Skin epidermis (tissue), 12 donors: Measurements from ENCODE around the gene DGCR2.
"Not testable (repeated sequence)": the region's sequence is repeated elsewhere in the genome, so short reads cannot be mapped to it uniquely, and the experiment has no call there.

Experiments
- H3K27ac ChIP-seq, 21 experiments: fragments of 200-600 bp; sonication (generic) in 11 of 21; one replicate each; pipeline ENCODE4 v1.5.0; 2020; ENCODE audit warnings: mild to moderate bottlenecking in 3 of 21, inconsistent platforms in 2 of 21, moderate library complexity in 2 of 21
- H3K4me3 ChIP-seq, 7 experiments: fragments of 200-600 bp; sonication (generic) in 2 of 7; one replicate each; pipeline ENCODE4 v1.5.0; 2020; ENCODE audit warnings: inconsistent platforms in 2 of 7, mild to moderate bottlenecking in 2 of 7, moderate library complexity in 1 of 7

DGCR2 gene

DNA sequence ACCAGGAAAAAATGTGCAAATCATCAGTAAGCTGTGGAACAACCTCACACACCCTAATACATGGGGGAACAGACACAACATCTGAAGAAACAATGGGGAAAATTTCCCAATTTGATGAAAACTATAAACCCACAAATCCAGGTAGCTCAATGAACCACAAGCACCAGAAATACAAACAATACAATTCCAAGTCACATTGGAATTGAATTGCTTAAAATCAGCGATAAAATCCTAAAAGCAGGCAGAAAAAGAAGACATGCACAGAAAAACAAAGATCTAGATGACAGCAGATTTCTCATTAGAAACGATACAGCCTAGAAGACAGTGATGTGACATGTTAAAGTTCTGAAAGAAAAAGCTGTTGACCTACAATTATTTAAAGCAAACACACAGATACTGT, 32.0 kb downstream of the DGCR2 start:
- H3K27ac ChIP-seq, result no peak overlapping the region

DNA sequence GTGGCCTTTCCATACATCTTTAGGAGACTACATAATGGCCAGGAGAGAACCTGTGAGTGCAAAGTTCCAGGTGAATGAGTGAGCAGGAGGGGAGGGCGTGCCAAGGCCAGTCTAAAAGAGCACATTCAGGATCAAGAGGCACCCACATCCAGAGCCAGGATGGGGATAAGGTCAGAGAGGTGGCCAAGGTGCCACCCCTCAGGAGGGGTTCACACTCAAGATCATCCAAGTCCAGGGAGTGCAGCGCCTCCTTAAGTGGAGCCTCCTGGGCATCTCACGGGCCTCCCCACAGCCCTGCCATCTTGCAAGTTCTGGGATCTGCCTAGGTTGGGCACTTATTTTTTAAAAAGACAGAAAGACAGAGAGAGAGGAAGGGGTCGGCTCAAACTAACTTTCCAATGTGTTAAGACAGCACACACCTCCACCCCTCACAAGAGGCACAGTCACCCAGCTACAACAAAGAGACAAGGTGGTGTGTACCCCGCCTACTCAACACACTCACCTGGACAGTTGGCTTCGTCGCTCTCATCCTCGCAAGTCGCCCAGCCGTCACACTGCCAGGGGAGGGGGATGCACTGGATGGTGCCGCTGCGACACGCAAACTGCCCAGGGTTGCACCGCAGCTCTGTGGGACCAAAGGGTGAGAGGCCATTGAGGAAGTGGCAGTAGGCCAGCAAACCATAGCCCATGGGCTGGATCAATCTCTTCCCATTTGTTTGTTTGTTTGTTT, 33.2 kb downstream of the DGCR2 start:
- Histone ChIP-seq H3K27ac (no peak overlapping the region), H3K4me3 (no peak overlapping the region)

More for the DNA sequence above, 32.0 kb downstream of the DGCR2 start:
- H3K4me3 ChIP-seq, result no peak overlapping the region

DNA sequence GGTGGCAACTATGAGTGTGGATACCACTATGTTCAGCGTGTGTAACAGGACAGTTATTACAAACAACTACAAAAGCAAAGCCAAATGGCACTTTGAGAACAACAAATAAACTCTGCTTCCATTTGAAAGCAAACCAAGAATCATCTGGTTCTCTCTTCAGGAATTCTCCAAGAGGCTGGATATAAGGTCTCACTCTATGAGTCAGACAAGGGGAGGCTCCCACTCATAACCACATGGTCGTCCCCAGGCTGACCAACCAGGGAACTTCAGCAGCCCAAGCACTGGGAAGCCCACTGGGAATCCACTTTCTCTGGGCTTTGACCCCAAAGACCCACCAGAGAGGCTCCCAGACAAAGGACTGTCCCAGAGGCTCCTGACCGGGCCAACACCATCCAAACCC, 35.3 kb downstream of the DGCR2 start:
- H3K27ac ChIP-seq, result peak overlapping the region in 3 of 21 experiments; percentile 1 to 50 (median 24)
- H3K4me3 ChIP-seq, result no peak overlapping the region

DNA sequence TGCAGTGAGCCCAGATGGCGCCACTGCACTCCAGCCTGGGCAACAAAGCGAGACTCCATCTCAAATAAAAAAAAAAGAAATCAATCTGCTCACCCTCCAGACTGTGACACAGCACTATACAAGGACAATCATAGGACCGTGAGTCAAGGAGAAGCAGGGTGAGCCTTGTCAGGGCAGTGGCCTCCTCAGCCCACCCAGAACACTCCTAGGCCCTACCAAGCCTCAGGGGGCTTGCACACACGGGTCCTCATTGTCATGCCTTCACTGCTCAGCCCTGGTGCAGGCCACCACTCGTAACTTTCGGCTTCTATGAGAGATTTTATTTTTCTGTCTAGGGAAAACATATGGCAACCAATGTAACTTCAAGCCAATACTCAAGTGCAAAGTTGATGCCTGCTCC, 35.8 kb downstream of the DGCR2 start:
- no peak overlapping the region for H3K4me3 ChIP-seq
- peak overlapping the region in 7 of 21 experiments; percentile 1 to 50 (median 24) for H3K27ac ChIP-seq

DNA sequence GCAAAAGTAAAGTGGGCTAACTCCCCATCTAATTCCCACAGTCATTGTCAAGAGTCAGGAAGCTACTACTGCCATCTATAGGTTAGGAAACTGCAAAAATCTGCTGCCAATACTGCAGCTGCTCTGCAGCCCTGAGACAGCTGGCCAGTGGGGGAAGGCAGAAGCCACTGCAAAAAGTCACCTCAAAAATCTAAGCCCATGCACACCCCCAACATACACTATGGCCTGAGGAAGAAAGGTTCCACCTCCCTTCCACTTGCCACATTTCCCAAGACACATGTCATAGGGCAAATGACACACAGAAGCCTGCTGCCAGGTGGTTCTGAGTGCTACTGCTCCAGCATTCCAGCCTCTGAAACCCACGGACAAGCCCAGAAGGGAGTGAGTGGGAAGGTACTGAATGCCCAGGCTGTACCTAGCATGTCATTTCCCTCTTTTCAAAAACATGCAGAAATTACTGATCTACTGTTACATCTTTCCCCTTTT, 36.9 kb downstream of the DGCR2 start:
- H3K27ac ChIP-seq, result peak overlapping the region in 7 of 21 experiments; percentile 7 to 53 (median 31)
- no peak overlapping the region for H3K4me3 ChIP-seq

DNA sequence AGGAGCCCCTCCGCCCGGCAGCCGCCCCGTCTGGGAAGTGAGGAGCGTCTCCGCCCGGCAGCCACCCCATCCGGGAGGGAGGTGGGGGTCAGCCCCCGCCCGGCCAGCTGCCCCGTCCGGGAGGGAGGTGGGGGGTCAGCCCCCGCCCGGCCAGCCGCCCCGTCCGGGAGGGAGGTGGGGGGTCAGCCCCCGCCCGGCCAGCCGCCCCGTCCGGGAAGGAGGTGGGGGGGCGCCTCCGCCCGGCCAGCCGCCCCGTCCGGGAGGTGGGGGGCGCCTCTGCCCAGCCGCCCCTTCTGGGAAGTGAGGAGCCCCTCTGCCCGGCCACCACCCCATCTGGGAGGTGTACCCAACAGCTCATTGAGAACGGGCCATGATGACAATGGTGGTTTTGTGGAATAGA, 37.6 kb downstream of the DGCR2 start:
- H3K27ac ChIP-seq, H3K4me3 ChIP-seq: not testable (repeated sequence)

DNA sequence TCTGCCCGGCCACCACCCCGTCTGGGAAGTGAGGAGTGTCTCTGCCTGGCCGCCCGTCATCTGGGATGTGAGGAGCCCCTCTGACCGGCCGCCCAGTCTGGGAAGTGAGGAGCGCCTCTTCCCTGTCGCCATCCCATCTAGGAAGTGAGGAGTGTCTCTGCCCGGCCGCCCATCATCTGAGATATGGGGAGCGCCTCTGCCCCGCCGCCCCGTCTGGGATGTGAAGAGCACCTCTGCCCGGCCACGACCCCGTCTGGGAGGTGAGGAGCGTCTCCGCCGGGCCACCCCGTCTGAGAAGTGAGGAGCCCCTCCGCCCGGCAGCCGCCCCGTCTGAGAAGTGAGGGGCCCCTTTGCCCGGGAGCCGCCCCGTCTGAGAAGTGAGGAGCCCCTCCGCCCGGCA, 38.1 kb downstream of the DGCR2 start:
- H3K27ac ChIP-seq, H3K4me3 ChIP-seq: not testable (repeated sequence)

DNA sequence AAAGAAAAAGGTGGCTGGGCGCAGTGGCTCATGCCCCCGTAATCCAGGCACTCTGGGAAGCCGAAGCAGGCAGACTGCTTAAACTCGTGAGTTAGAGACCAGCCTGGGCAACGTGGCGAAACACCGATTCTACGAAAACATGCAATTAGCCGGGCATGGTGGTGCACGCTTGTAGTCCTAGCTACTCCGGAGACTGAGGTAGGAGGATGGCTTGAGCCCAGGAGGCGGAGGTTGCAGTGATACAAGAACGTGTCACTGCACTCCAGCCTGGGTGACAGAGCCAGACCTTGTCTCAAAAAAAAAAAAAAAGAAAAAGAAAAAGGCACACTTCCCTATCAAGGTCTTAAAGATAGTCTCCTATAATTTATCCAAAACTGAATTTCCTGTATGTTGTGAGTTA, 39.4 kb downstream of the DGCR2 start:
- Histone ChIP-seq H3K27ac (no peak overlapping the region), H3K4me3 (no peak overlapping the region)

DNA sequence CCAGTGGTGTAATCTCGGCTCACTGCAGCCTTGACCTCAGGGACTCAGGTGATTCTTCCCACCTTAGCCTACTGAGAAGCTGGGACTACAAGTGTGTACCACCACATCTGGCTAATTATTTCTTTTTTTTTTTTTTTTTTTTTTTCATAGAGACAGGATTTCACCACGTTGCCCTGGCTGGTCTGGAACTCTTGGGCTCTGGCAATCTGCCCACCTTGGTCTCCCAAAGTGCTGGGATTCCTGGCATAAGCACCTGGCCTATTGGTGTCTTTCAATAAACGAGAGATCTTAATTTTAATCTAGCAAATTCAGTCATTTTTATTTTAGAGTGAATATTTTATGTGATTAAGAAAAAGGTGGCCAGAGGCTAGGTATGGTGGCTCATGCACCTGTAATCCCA, 40.1 kb downstream of the DGCR2 start:
- no peak overlapping the region for H3K4me3 ChIP-seq
- H3K27ac ChIP-seq, result no peak overlapping the region

DNA sequence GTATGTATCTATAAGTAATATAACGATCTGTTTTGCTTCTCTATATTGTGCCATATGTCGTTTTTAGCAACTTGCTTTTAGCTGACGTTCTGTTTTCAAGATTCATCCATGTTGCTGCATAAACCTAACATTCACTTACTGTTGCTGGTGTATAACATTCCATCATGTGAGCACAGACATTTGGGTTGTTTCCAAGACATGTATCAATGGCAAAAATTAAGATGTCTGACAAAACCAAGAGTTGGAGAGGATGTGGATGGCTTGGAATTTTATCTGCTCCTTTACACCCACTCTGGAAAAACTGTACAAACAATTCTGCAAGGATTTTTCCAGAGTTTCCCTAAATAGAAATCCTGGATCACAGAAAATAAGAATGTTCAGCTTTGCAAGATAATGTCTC, 40.9 kb downstream of the DGCR2 start:
- no peak overlapping the region for H3K27ac ChIP-seq
- no peak overlapping the region for H3K4me3 ChIP-seq

DNA sequence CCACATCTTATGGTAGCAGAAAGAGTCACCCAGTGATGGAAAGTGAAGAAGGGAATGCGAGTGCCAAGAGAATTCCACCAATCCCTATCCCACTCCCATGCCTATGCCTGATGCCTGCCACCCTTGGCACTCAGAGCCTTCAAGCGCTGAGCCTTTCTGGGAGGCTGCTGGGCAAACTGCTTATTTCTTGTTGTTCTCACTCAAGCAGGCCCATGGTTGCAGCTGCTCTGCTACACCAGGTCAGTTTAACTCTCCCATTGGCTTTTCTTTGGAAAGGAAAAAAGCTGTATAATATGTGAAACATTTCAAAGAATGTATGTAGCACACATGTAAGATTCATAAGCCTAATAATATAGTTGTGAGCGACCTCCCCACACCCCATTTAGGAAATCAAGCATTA, 41.4 kb downstream of the DGCR2 start:
- Histone ChIP-seq H3K4me3 (no peak overlapping the region), H3K27ac (no peak overlapping the region)

DNA sequence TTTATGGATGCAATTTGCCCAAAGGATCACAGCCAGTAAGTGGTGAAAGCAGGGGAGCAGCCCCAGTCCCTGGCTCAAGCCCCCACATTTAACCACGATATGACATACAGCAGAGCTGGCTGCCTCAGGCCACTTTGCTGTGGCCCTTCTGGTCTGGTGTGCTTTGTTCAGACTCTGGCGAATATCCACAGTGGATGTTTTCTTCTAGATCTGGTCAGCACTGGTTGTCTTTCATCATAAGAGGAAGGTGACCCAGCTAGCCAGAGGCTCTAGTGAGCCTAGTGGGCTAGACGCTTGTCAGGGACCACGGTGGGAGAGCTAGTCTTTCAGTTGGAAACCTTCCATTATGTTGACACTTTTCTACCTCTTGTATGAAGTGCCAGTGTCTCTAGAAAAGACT, 42.5 kb downstream of the DGCR2 start:
- Histone ChIP-seq H3K4me3 (no peak overlapping the region), H3K27ac (no peak overlapping the region)

DNA sequence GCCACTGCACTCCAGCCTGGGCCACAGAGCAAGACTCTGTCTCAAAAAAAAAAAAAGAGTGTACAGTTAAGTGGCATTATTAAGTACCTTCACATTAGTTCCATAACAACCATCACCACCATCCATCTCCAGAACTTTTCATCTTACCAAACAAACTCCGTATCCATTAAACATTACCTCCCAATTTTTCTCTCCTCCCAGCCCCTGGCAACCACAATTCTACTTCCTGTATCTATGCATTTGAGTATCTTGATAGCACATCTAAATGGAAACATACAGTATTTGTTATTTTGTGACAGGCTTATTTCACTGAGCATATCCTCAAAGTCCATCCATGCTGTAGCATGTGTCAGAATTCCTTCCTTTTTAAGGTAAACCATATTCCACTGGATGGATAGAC, 46.8 kb downstream of the DGCR2 start:
- Histone ChIP-seq H3K4me3 (no peak overlapping the region), H3K27ac (no peak overlapping the region)

DNA sequence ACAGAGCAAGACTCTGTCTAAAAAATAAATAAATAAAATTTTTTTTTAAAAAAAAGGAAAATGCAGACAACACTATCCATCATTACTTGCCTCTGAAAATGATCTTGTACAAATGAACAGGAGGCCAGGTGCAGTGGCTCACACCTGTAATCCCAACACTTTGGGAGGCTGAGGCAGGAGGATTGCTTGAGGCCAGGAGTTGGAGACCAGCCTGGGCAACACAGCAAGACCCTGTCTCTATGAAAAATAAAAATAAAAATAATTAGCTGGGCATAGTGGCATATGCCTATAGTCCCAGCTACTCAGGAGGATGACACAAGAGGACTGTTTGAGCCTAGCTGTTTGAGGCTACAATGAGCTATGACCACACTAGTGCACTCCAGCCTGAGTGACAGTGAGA, 49.4 kb downstream of the DGCR2 start:
- H3K4me3 ChIP-seq, H3K27ac ChIP-seq: not testable (repeated sequence)

DNA sequence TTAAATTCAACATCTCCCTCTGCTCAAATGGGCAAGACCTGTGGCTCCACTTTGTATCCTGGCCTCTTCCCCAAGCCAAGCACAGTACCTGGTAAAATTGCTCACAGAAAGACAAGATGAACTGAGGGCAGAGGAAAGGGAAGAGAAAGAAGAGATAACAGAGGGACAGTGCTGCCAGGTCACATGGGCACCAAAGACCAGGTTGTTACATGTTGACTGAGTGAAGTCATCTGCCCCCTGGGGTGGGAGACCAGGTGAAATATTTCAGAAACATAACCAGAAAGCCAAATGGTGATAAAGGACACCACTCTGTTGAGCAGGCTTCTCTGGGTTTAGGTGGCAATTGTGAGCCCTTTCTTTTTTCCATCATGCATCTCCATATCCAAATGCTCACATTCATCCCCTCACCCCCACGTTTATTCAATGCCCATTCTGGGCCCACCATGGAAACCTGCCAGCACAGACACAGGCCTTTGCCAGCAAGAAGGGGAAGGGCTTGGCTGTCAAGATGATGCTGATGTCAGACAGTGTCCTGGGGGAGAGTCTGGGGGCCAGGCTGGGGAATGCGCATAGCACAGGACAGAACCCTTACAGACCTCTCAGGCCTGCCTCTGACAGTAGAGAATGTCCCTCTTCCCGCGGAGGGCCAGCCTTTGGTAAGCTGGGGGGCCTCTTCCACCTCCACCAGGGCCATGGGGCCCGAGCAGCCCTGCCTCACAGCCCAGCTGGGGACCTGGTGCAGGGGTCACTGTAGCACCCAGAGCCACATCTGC, 51.6 kb downstream of the DGCR2 start:
- H3K27ac ChIP-seq, result peak overlapping the region in 1 of 21 experiments; percentile 37

DNA sequence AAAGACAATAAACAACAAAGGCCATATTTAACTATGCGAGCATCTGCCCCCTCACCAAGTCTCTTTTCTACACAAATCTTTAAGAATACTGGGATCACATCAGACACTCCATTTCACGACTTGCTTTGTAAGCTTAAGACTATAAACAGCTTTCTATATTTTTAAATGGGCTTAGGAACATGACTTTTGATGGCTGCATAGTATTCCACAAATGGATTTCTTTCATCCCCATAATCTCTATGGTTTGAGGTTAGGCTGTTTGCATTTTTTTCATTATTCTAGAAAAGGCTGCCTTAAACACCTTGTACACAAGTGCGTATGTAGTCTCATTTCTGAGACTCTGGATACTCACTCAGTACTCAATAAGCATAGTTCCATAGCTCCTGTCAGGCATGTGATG, 52.8 kb downstream of the DGCR2 start:
- H3K4me3 ChIP-seq, result no peak overlapping the region

More for the DNA sequence above, 51.6 kb downstream of the DGCR2 start:
- H3K4me3 ChIP-seq, result no peak overlapping the region

DNA sequence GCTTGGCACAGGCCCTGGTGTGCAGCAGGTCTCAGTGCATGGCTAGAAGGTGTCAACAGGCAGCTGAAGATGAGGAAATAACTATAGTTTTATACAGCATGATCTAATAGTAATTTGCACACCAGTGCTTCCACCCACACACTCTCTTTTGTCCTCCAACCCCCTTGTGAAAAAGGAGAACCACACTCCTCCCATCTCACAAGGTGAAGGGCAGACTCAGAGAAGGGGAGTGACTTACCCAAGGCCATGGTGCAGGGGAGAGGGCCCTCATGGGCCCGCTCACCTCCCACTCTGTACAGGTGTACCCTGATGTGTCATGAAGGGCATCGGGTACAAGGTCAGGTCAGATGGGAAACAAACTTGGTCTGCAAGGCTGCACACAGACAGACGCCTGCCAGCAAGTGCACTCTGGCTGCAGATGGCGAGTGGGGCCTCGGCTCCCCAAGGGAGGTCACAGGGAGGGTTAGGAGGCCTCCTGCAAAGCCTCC, 53.4 kb downstream of the DGCR2 start:
- H3K27ac ChIP-seq, result no peak overlapping the region
- no peak overlapping the region for H3K4me3 ChIP-seq

More for the DNA sequence above, 52.8 kb downstream of the DGCR2 start:
- no peak overlapping the region for H3K27ac ChIP-seq

DNA sequence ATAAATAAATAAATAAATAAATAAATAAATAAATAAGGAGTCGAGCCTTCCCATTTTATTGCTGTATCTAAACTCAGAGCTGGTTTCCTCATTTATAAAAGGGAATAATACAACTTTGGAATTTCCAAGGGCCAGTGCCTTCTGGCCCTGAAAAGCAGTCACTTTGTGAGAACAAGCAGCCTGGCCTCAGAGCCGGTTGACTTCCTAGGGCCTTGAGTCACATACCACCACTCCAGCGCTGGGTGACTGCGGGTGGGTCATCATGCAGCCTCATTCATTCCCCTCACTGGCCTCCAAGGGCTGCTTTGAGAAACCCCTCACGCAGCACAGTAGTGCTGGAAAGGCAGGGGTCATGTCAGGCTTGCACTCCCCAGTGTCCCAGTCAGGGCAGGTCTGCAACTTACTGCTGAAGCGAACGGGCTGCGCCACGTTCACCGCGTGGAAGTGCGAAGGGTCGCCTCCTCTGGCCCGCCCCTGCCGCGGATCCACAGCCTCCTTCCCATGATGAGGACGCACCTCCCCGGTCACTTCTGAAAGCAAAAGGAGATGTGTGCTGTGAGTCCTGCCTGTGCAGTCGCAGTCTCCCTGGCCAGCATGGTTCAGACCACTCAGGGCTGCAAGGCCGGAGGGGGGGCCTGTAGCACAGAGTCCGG, 54.4 kb downstream of the DGCR2 start:
- no peak overlapping the region for H3K4me3 ChIP-seq
- H3K27ac ChIP-seq, result no peak overlapping the region

DNA sequence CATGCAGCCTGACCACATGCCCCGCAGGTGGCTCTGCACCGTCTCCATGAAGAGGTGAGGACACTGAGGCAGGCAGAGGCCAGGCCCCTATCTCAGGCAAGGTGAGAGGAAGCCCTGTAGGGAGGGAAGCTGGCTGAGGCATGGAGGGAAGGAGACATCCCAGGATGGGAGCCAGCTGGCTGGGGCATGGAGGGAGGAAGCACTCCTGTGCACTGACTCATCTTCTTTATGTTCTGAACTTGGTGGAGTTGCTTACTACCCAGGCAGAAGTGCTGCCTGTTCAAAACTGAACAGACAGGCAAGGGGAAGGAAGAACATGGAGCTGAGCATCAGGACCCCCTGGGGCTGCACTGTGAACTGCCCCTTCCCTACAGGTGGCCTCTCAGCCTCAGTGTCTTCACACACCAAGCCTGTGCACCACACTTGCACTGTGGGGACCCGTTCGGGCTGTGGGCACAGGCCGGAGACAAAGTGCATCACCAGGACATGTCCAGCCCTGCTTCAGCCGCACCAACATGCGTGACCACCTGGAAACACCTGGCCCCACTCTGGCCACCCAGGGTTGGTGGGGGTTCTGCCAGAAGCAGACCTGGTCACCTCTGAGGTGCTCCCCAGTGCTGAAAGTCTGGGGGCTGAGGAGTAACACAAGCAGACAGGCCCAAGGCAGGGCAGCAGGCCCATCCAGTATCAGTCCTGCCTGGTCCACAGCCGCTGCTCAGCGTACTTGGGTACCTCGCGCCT, 55.5 kb downstream of the DGCR2 start:
- no peak overlapping the region for H3K4me3 ChIP-seq

DNA sequence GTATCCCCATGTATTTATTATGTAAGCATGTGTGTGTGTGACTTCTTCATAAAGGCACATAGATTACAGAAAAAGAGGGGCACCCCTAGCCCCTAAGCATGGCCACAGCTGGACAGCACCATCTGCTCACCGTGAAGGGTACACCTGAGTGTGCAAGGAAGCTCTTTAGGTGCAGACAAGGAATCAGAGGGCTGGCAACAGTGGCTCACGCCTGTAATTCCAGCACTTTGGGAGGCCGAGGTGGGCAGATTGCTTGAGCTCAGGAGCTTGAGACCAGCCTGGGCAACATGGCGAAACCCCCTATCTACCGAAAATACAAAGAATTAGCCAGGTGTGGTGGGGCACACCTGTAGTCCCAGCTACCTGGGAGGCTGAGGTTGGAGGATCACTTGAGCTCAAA, 56.3 kb downstream of the DGCR2 start:
- Histone ChIP-seq H3K27ac (no peak overlapping the region), H3K4me3 (no peak overlapping the region)

More for the DNA sequence above, 55.5 kb downstream of the DGCR2 start:
- H3K27ac ChIP-seq, result peak overlapping the region in 8 of 21 experiments; percentile 2 to 52 (median 22)
